Endothelial cell of umbilical vein (primary cell): ENCODE results near the gene ADGRG3.

Experiments used
- CTCF ChIP-seq, 2 donors: IDR thresholded peaks; 1 replicate in 1 of 2; 2 replicates in 1 of 2; pipeline ENCODE4 v1.5.1; 2011; ENCODE audit warnings: low read length in 2 of 2, mild to moderate bottlenecking in 2 of 2, moderate library complexity in 2 of 2, control low read depth in 1 of 2, inconsistent platforms in 1 of 2, low read depth in 1 of 2; ENCODE audit not compliant: insufficient read depth in 1 of 2; ENCODE audit errors: extremely low read depth in 1 of 2
- EZH2 ChIP-seq: IDR thresholded peaks from 2 replicates; pipeline ENCODE4 v1.6.1; 2012; ENCODE audit warnings: borderline replicate concordance, low read depth, mild to moderate bottlenecking, moderate library complexity, low read length, inconsistent platforms; ENCODE audit not compliant: severe bottlenecking
- POLR2AphosphoS5 ChIP-seq: IDR thresholded peaks from 2 replicates; pipeline ENCODE4 v1.6.1; 2012; ENCODE audit warnings: low read depth, mild to moderate bottlenecking, control low read depth, low read length, moderate library complexity; ENCODE audit not compliant: insufficient read depth

DNA sequence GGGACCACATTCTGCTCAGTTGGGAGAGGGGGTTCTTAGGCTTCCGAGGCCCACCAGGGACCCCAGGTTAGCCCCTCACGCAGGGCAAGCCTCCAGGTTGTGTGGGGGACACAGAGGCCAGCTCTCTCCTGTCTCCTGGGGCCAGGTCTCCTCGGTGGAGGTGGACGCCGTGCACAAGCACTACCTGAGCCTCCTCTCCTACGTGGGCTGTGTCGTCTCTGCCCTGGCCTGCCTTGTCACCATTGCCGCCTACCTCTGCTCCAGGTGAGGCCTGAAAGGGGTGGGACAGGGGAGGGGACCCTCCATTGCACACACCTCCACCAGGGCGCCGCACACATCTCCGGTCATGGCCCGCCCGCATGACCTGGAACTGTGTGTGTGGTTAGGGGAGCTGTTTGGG is 10.9 kb upstream of the ADGRG3 start:
- TF ChIP-seq CTCF (IDR thresholded peaks at IDR 0.05; ENCODE audit: extremely low read depth in 1 of 2, insufficient read depth in 1 of 2, low read depth in 1 of 2, low read length in 2 of 2) (no peak), EZH2 (no peak), POLR2AphosphoS5 (no peak)
